Measurements from ENCODE around the gene TBX2.
"Not testable (repeated sequence)": the region's sequence is repeated elsewhere in the genome, so short reads cannot be mapped to it uniquely, and the experiment has no call there.

Gene TBX2

DNA sequence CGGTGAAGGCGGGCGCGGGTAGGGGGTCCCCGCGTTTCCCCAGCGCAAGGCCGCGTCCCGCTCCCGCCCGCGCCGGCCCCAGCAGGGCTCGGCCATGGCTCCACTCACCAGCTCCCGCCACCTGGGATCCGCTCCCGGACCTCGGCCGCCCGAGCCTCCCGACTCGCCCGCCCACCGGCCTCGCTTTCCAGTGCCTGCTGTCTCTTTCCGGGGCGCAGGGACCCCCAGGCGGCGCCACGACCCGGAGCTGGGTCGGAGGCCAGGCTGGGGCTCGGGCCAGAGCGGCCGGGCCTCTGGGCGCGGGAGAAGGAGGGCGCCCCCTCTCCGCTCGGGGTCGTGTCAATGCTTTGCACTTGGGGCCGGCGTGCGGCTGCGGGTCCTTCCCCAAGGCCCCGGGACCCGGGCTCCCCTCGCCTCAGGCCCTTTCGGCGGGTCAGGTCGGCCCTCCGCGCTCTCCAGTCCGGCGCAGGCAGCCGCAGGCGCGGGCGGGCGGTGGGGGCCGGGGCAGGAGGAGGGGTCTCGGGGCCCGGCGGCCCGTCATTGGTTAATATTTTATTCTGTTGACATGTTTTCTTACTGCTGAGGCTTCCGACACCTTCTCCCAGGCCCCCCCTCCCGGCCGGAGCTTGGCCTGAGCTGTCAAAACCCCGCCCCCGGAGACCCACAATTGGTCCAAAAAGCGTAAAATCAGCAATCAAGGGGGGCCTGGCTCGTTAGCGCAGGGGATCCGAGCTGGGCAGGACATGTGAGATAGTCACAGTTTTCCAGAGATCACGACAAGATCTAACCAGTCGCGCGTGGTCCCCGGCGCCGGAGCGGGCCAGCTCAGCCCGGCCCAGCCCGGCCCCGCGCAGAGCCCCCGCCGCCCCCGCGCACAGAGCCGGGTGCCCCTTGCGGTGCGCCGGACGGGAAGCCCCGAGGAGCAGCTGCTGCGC, at the start of gene TBX2:
Gene TBX2 (plus strand): TSS at position 713 of the 935 bp plus-strand sequence. CDS start 334 bp downstream, outside the sequence.
- peak in 1 of 2 experiments; percentile 44 for DNase-seq

DNA sequence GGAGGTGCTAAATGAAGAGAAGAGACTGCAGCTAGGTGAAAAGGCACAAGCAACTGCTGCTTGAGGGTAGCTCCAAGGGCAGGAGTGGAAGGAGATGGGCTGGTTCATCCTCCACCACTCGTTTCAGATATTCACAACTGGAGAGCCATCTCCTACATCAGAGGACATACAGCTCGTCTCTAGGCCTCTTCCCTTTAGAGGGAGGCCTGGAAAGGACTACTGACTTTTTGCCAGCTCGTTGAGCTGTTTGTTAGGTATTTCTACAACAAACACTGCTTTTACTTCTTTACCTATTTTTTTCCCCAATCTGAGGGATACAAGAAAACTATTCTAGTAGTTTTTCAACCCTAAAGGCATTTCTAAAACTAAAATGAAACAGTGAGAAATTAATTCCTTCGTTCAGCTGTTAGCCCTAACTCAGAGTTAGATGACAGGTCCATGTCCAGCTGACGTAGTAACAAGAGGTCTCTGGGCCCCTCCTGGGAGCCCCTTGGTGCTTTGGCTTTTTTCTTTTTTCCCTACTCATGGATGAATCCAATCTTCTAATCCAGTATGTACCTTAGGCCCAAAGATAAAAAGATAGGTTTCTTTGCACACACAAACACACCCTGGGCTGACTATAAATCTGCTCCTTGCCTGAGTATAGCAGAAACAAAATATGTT, 47.8 kb upstream of the TBX2 start:
- no peak for DNase-seq

DNA sequence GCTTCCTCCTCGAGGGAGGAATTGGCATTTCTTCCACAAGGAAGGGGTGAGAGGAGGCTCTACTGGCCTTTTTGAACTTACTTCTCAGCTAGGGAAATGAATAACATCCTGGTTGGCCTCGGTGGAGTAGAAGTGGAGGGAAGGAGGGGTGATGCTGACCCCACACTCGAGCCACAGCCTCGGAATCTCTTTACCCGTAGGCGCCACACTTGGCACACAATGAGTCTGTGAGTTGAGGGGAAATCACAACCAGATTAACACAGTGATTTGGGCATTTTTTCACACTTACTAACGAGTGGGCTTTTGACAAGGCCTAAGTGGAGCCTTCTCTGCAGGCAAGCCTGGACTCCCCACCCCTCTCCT, 47.3 kb upstream of the TBX2 start:
- no peak for DNase-seq

DNA sequence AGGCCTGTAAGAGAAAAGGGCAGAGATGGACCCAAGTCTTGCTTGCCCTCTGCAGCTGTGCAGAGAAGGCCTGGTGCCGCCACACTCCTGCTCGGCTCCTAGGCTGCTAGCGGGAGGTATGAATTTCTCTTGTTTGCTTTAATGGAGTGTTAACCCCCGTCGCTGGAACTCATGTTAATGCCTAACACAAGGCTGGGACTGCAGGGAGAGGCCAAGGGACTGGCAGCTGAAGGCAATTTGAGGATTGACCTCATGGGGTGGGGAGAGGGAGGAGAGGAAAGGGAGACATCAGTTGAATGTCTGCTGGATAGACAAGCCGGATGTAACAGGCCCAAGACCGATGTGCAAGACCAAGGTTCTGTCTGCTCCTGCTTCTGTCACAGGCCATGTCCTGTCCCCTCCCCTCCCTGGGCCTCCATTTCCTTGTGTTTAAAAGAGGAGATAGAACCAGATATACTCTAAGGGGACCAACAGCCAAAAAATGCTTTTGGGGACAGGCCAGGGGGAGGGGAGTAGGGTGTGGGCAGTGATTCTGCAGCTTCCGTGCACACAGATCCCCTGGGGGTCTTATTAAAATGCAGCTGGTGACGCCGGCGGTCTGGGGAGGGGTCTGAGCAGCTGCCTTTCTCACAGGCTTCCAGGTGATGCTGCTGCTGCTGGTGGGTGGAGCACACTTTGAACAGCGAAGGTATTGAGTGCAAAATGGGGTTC, 46.7 kb upstream of the TBX2 start:
- peak in 1 of 2 experiments; percentile 25 for DNase-seq

DNA sequence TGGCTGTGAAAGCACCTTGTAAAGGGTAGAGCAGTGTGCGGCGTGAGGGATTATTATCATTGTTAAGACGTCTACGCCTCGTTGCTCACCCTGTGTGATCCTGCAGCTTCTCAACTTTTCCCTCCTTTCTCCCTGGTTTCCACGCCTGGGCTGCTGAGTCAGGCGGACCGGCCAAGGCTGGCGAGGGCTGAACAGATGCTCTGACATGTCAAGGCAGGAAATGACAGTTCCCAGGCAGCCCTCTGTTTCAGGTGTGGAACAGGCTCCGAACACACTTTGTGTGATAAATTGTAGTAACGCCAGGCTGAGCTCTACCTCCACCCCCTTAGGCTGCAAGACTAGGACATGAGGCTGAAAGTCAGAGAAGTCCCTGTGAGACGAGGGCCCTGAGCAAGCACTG, 46.0 kb upstream of the TBX2 start:
- no peak for DNase-seq

DNA sequence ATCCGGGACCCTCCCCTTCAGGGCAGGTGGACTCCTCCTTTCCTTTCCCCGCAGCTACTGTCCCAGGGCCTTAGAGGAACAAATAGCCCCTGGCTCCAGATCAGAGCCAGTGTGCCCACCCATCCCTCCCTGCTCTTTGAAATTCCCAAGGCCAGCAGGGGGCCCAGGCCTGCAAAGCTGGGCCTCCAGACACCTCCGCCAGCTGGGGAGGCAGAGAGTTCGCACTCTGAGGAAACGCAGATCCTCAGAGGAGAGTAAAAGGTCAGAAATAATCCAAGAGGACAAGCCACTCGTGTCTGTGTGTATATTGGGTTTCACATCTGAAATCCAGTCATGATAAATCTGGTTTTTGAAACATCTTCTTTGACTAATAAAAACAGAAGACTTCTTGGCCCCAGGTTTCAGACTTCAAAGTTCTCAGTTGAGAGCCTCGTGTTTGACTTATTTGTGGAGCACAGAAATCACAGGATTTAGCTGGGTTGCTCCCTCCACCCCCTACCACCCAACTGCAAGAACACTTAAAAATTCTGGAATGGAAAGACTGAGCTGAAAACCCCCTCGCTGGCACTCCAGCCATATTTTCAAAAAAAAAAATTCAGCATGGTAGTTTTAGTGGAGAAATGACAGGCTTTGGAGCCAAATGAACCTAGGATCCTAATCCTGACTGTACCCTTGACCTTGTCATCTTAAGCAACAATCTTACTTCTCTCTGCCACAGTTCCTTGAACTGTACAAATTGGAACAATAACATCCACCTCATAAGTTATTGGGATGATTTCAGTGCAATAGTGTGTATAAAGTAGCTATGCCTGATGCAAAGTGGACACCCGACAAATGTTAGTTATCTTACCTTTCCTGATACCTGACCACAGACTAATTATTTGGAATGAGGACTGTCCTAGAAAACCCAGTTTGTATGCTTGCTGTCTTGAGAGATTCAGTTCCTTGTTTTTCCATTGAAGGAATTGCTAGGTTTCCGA, 44.5 kb upstream of the TBX2 start:
- no peak for DNase-seq

DNA sequence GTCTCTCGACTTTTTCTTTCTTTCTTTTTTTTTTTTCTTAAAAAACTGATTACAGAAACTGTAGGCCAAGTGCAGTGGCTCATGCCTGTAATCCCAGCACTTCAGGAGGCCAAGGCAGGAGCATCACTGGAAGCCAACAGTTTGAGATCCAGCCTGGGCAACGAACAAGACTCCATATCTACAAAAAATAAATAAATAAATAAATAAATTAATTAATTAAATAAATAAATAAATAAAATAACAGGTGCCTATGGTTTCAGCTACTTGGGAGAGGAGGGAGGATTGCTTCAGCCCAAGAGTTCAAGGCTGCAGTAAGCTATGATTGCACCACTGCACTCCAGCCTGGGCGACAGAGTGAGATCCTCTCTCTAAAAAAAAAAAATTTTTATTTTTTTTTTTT, 42.6 kb upstream of the TBX2 start:
- DNase-seq: not testable (repeated sequence)

DNA sequence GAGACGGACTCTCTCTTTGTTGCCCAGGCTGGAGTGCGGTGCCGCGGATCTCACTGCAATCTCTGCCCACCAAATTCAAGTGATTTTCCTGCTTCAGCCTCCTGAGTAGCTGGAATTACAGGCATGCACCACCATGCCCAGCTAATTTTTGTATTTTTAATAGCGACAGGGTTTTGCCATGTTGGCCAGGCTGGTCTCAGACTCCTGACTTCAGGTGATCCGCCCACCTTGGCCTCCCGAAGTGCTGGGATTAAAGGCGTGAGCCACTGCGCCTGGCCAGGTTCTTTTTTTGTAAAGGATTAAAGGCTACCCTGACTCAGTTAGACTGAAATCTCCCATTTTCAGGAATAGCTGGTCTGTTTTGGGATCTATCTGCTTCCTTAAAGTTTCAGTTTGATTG, 40.1 kb upstream of the TBX2 start:
- DNase-seq: not testable (repeated sequence)

DNA sequence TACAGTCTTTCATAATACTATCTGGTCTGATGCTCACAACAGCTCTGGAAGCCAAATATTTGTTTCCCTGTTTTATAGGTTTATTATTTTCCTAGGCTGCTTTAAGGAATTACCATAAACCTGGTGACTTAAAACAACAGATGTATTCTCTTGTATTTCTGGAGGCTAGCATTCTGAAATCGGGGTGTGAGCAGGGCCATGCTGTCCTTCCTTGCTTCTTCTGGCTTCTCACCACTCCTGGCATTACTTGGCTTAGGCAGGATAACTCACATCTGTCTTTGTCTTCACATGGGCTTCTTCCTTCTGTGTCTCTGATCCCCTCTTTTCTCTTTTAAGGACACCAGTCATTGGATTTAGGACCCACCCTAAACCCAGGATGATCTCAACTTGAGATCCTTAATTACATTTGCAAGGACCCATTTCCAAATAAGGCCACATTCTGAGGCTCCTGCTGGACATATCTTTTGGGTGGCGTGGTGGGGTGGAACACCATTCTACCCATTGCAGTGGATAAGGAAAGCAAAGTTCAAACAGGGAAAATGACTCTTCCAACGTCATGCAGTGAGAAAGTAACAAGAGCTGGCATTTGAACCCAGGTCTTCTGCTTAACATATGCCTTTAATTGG, 39.2 kb upstream of the TBX2 start:
- DNase-seq: no peak

DNA sequence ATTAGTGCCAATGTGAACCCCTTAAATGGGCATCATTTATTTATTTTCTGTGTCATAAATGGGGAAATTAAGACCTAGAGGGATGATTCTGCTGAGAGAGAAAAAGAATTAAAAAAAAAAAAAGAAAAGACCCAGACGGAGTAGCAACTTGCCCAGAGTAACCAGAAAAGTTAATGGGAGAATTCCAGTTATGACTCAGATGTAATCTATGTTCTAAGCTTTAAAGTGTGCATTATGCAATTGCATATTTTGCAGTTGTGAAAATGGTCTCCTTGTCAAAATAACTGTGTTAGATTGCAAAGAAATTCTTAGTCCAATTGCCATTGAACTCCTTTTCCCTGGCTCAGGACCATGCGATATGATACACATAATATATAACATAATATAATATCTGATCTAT, 38.6 kb upstream of the TBX2 start:
- no peak for DNase-seq

DNA sequence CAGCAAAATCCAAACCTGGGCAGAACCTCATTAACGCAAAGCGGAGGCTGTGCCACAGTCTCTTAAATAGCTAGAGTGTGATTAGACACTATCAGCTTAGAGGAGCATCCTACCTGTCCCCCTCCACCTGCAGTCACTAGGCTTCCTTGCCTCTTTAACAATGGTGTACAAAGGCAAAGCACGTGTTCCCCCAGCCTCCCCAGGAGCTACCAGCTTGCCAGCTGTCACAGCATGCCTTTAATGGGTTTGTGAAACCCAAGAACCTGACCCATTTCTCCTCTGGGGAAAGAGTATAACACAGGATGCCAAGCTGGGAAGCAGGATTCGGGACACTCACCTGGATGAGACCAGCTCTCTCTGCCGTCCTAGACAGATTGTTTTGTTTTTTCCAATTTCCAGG, 37.2 kb upstream of the TBX2 start:
- DNase-seq: no peak

DNA sequence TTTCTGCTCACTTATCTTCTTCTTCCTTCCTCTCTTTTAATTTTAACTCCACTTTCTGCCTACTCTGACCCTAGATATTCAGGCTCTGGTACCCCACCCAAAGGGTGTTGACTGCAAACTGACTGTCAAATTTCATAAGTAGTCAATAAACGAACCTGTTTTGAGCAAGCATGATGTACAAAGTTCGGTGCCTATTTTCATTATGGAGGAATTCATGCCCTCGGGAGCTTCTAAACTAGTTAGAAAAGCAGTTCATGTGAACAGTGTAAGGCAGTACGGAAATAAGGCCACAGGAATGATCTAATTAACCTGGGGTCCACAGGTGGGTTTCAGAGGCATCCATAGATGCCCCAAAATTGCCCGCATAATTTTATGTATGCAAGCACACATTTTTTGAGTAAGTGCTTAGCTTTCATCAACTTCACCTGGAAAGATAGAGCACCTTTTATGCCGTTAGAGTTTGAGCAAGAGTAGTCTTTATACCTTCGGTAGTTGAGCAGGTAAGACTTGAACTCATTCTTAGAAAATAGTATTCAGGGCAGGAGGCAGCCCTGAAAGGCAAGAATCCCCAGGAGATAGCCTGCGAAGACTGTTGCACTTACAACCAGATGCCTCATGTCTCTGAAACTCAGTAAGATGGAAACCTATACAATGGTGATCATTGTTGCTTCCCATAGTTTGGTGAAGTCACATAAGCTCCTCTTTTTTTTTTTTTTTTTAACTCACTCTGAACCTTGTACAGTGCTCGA, 36.6 kb upstream of the TBX2 start:
- DNase-seq: no peak

DNA sequence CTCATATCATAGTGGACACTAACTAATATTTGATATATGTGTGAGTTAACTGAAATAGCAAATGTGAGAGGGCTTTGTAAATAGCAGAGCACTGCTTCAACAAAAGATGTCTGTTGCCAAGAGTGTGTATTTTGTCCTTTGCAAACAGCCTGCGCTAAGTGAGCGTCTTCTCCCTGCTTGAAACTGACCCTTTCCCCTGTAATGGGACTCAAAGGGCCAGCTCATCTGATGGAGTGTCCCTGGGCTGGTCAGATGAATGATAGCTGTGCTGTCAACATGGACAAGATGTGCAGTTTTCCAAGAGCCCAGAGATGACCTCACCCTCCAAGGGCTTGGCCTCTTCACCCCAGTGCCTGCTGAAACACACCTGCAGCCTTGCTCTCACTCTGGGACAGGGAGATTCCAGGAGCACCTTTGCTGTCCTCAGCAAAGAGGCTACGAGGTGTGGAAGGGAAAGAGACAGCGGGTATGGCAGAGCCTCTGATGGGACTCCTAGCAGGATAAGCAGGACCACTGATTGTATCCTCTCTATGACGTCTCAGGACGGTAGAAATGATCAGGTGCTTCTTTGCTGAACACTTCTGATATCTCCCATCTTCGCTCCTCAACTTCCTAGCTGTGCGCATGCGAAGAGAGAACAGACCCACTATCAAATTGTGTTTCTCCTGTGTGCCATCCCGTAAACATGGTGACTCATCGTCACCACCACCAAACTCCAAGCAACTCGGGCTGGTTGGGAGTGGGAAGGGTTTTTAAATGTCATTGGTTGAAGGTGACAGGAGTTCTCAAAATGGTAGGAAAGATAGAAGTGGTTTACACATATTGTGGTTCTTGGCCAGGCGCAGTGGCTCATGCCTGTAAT, 35.8 kb upstream of the TBX2 start:
- no peak for DNase-seq

DNA sequence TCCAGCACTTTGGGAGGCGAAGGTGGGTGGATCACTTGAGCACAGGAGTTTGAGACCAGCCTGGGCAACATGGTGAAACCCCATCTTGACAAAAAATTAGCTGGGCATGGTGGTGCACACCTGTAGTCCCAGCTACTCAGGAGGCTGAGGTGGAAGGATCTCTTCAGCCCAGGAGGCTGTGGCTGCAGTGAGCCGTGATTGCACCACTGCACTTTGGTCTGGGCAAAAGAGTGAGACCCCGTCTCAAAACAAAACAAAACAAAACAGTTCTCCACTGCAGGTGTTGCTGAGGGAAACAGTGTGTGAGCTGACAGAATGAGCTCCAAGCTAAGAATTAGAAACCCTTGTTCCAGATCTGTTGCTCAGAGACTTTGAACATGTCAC, 35.2 kb upstream of the TBX2 start:
- no peak for DNase-seq

DNA sequence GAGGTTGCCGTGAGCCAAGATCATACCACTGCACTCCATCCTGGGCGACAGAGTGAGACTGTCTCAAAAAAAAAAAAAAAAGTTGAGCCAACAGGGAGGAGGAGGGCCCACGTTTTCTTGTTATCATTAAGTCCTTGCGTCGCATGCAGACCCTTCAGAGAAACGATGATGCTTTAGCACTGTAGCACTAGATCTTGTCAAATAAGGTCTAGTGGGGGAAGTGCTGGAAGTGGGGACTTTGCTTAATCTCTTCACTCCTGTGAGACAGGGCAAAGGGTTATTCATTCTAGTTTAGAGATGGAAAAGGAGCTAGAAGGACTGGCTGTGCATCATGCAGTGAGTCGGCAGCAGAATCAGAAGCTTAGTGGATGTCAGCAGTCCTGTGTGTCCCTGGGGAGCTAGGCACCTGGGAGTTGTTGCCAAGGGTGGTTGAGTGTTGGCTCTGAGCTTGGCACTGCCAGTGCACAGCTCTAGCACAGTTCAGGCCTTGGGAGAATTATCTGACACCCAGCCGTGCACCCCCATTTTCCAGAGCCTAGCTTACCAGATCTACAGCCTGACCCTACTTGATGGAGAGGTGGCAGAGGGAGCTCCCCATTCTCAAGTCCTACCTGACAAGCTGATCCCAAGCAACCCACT, 33.4 kb upstream of the TBX2 start:
- peak in 1 of 2 experiments; percentile 31 for DNase-seq

DNA sequence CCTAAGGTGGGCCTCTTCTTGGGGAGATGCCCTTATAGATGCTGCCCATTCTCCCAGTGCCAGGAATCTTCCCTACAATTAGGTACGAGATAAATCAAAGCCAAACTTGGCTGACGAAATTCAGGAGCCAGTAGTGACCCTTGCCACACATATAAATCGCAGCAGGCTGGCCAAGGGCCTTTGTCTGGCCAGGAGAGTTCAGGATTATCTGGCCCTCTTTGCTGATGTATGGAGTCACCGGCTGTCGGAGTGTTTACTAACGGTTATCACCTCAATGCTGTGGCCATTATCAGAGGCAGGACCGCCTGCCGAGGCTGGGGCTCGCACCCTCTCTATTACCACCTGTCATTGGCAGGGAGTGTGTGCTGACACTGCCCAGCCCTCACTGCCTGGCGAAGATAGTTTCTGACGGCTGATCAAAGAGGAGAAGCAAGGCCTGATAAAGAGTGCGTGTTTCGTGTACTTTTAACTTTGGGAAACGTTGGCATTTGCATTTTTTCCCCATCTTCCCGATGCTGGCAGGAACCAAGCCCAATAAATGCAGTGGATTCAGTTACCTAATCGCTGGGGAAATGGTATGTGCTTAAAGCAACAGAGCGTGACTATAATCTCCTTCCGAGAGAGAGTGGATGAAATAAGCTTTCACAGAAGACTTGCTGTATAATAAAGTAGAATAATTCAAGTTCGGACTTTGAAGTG, 32.8 kb upstream of the TBX2 start:
- peak; percentile 64 to 65 for DNase-seq

DNA sequence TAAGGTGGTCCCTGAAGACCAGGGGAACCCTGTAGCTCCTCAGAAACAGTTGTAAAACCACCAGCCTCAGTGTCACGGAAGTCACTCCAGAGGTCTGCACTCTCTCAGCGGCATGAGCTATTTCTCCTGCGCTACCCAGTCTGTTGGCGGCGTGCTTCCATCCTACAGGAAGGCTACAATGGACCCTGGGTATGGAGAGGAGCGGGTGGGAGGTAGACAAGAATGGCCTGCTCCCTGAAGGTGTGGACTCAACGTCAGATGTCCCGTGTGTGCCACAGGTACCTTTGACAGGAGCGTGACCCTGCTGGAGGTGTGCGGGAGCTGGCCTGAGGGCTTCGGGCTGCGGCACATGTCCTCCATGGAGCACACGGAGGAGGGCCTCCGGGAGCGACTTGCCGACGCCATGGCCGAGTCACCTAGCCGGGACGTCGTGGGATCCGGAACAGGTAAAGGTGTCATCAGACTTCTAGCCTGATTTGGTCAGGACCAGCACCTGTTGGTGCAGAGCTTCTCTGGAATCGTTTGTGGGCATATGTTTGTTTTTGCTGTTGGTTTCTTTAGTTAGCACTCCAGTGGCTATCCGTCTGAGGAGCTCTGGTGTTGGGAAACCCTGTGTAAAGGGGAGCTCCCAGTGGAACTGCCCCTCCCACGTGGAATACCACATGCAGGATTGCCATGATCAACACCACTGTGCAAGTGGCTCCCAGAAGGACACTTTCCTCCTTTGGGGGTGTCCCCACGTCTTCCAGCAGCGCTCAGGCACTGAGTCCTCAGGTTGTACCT, 31.4 kb upstream of the TBX2 start:
- no peak for DNase-seq

DNA sequence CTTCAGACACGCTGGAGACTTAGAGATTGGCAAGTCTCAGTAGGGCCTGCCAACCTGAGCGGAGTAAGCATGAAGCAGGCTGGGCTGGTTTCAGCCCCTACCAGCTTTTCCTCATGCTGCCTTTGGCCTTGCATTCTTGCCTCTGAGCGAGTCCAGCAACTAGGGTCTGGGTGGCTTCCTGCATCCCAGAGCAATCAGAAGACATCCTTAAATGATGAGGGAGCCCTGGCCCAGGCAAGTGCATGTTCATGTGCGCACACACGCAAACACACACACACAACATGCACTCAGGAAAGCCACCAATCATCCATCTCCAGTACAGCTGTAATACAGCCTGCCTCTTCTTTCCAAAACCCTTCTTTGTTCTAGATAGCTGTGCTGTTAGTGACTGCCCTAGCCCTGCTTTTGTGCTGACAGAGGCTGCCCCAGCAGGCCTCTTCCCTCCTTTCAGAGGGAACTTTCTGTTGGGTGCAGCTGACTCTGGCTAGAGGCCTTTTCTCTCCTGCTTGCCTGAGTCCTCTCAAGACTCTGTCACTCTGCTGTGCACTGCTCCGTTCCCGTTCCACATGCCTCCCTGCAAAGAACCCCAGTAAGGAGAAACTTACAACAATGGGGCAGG, 30.7 kb upstream of the TBX2 start:
- no peak for DNase-seq
